ENCODE measurements around the gene FIG4. TPM values are rescaled to one million over a fixed set of nuclear protein-coding genes. Genes with fewer than 3 reads are reported as not detected.

Gene FIG4
- polyA plus RNA-seq, 1 donor from 2014 or later, result 35.4 TPM

DNA sequence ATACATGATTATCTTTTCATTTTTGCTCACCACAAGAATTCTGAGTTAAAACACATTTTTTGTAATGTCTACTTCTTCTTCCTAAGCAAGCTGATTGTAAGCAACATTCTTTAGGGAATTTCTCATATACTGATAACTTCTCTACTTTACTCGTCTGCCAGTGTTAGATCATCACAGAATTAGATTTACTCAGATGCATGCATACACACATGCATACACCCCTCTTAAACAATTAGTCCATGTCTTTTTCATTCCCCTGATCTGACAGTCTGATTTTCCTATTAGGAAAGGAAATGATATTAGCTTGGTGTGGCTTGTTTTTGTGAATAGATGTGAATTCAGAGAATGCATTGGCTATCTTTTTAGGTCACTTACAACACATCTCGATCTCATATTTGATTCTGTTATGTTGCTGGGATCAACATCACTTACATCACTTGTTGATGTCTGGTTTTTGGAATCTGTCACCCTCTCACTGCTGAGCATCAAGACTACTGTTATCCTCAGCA is 91.4 kb downstream of the FIG4 start:
- H3K27ac ChIP-seq (ENCODE audit: low read length), result no peak overlapping the region
- no peaks in the 10 kb centered on the region for H3K27me3 ChIP-seq (ENCODE audit: insufficient read depth, low read depth, low read length)
- H3K9ac ChIP-seq (ENCODE audit: low read length), result no peak overlapping the region
- no peak overlapping the region for H3K4me2 ChIP-seq (ENCODE audit: low read length)
- TF ChIP-seq EP300 (conservative IDR thresholded peaks at IDR 0.05; ENCODE audit: poor library complexity, severe bottlenecking) (no peak), EZH2 (IDR thresholded peaks at IDR 0.05; ENCODE audit: borderline replicate concordance, insufficient read depth, low read length, poor library complexity, severe bottlenecking) (no peak), MXI1 (conservative IDR thresholded peaks at IDR 0.05; ENCODE audit: poor library complexity, severe bottlenecking) (no peak), RAD21 (conservative IDR thresholded peaks at IDR 0.05) (no peak), SMC3 (conservative IDR thresholded peaks at IDR 0.05; ENCODE audit: poor library complexity) (no peak), POLR2AphosphoS5 (IDR thresholded peaks at IDR 0.05) (no peak), TAF1 (IDR thresholded peaks at IDR 0.05; ENCODE audit: low read depth) (no peak)
- TF ChIP-seq, protein P1, sequence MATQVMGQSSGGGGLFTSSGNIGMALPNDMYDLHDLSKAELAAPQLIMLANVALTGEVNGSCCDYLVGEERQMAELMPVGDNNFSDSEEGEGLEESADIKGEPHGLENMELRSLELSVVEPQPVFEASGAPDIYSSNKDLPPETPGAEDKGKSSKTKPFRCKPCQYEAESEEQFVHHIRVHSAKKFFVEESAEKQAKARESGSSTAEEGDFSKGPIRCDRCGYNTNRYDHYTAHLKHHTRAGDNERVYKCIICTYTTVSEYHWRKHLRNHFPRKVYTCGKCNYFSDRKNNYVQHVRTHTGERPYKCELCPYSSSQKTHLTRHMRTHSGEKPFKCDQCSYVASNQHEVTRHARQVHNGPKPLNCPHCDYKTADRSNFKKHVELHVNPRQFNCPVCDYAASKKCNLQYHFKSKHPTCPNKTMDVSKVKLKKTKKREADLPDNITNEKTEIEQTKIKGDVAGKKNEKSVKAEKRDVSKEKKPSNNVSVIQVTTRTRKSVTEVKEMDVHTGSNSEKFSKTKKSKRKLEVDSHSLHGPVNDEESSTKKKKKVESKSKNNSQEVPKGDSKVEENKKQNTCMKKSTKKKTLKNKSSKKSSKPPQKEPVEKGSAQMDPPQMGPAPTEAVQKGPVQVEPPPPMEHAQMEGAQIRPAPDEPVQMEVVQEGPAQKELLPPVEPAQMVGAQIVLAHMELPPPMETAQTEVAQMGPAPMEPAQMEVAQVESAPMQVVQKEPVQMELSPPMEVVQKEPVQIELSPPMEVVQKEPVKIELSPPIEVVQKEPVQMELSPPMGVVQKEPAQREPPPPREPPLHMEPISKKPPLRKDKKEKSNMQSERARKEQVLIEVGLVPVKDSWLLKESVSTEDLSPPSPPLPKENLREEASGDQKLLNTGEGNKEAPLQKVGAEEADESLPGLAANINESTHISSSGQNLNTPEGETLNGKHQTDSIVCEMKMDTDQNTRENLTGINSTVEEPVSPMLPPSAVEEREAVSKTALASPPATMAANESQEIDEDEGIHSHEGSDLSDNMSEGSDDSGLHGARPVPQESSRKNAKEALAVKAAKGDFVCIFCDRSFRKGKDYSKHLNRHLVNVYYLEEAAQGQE (IDR thresholded peaks at IDR 0.05; ENCODE audit: borderline replicate concordance), result no peak
- TF ChIP-seq, protein P2, sequence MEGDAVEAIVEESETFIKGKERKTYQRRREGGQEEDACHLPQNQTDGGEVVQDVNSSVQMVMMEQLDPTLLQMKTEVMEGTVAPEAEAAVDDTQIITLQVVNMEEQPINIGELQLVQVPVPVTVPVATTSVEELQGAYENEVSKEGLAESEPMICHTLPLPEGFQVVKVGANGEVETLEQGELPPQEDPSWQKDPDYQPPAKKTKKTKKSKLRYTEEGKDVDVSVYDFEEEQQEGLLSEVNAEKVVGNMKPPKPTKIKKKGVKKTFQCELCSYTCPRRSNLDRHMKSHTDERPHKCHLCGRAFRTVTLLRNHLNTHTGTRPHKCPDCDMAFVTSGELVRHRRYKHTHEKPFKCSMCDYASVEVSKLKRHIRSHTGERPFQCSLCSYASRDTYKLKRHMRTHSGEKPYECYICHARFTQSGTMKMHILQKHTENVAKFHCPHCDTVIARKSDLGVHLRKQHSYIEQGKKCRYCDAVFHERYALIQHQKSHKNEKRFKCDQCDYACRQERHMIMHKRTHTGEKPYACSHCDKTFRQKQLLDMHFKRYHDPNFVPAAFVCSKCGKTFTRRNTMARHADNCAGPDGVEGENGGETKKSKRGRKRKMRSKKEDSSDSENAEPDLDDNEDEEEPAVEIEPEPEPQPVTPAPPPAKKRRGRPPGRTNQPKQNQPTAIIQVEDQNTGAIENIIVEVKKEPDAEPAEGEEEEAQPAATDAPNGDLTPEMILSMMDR (IDR thresholded peaks at IDR 0.05; ENCODE audit: poor library complexity, severe bottlenecking), result no peak
- no peak overlapping the region for H3K4me3 ChIP-seq (ENCODE audit: low read length)
- H3K79me2 ChIP-seq (replicated peaks; ENCODE audit: insufficient read depth, low read length), result no peaks in the 10 kb centered on the region
- no peaks in the 10 kb centered on the region for H3K9me3 ChIP-seq (ENCODE audit: low read length)
- no peaks in the 10 kb centered on the region for H3K36me3 ChIP-seq (ENCODE audit: insufficient read depth, low read length)
- H3F3A ChIP-seq (ENCODE audit: insufficient read depth, low read length, poor library complexity, severe bottlenecking), result no peaks in the 10 kb centered on the region
- H2AFZ ChIP-seq (ENCODE audit: low read depth, low read length), result no peak overlapping the region
- H3K9me2 ChIP-seq (ENCODE audit: insufficient read depth, low read length), result no peaks in the 10 kb centered on the region
- H4K20me1 ChIP-seq (ENCODE audit: insufficient read depth), result no peaks in the 10 kb centered on the region

DNA sequence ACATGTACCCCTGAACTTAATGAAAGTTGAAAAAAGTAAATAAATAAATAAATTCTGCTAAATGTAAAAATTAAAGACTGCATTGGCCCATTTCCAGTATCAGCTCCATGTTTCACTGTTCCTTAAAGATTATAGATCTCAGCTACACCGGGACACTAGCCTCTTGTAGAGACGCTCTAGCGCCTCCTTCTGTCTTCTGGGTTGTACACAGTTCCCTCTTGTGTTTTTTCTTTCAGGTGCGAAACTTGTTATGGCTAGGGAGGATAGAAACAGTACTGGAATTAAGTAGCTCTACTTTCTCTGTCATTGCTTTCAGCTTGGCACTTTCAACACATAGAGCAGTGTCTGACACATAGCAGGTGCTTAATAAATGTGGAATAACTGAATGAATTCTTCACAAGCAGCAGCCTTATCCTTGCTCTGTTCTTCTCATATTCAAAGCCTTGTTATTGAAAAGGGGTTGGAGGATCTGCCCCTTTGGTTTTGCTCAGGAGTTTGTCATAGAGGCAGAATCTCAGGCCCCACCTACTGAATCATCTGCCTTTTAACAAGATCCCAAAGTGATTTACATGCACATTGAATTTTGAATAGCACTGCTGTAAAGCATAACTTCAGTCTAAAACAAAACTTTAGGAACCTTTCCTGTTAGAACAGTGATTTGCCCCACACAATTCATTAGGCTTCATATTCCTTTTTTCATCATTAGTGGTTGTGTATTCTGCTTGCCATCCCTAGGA is 92.3 kb downstream of the FIG4 start:
- Histone ChIP-seq H3K9me2 (ENCODE audit: insufficient read depth, low read length) (no peaks in the 10 kb centered on the region), H3K4me2 (ENCODE audit: low read length) (no peak overlapping the region), H2AFZ (ENCODE audit: low read depth, low read length) (no peak overlapping the region), H3K27me3 (ENCODE audit: insufficient read depth, low read depth, low read length) (no peaks in the 10 kb centered on the region), H3K9ac (ENCODE audit: low read length) (no peak overlapping the region), H3K27ac (ENCODE audit: low read length) (no peak overlapping the region), H4K20me1 (ENCODE audit: insufficient read depth) (no peaks in the 10 kb centered on the region), H3F3A (ENCODE audit: insufficient read depth, low read length, poor library complexity, severe bottlenecking) (no peaks in the 10 kb centered on the region), H3K4me3 (ENCODE audit: low read length) (no peak overlapping the region), H3K9me3 (ENCODE audit: low read length) (no peaks in the 10 kb centered on the region), H3K79me2 (replicated peaks; ENCODE audit: insufficient read depth, low read length) (no peaks in the 10 kb centered on the region), H3K36me3 (ENCODE audit: insufficient read depth, low read length) (no peaks in the 10 kb centered on the region)
- TF ChIP-seq, protein P2 (IDR thresholded peaks at IDR 0.05; ENCODE audit: poor library complexity, severe bottlenecking), result no peak
- no peak for TF ChIP-seq TAF1 (IDR thresholded peaks at IDR 0.05; ENCODE audit: low read depth)
- no peak for TF ChIP-seq RAD21 (conservative IDR thresholded peaks at IDR 0.05)
- no peak for TF ChIP-seq EZH2 (IDR thresholded peaks at IDR 0.05; ENCODE audit: borderline replicate concordance, insufficient read depth, low read length, poor library complexity, severe bottlenecking)
- no peak for TF ChIP-seq MXI1 (conservative IDR thresholded peaks at IDR 0.05; ENCODE audit: poor library complexity, severe bottlenecking)
